SKM-1 (cell line): ENCODE data around the gene SYNE2.

ENCODE experiments used
- DNase-seq: peaks from one replicate; lab custom pipeline; 2025; ENCODE audit not compliant: unreplicated experiment; lab: John Stamatoyannopoulos, UW

SYNE2 gene

GRCh38 chr14:64212666-64213065 lies 359.9 kb downstream of the SYNE2 start:
- no peak for DNase-seq

GRCh38 chr14:64213086-64213485 lies 360.3 kb downstream of the SYNE2 start:
- no peak for DNase-seq

GRCh38 chr14:64213853-64214570 lies 361.2 kb downstream of the SYNE2 start:
- no peak for DNase-seq

- no peak for DNase-seq
These were observed 362.5 kb downstream of the SYNE2 start for GRCh38 chr14:64215274-64215673.

- DNase-seq: no peak
These were observed 363.2 kb downstream of the SYNE2 start for GRCh38 chr14:64215978-64216377.

GRCh38 chr14:64217308-64217707 lies 364.5 kb downstream of the SYNE2 start:
- no peak for DNase-seq

GRCh38 chr14:64217834-64218233 lies 365.0 kb downstream of the SYNE2 start:
- DNase-seq: no peak

GRCh38 chr14:64218344-64219240 lies 365.8 kb downstream of the SYNE2 start:
- DNase-seq: no peak

- no peak for DNase-seq
These were observed 367.3 kb downstream of the SYNE2 start for GRCh38 chr14:64220056-64220455.

GRCh38 chr14:64220466-64220865 lies 367.7 kb downstream of the SYNE2 start:
- no peak for DNase-seq

GRCh38 chr14:64221391-64222003 lies 368.7 kb downstream of the SYNE2 start:
- no peak for DNase-seq

GRCh38 chr14:64225151-64225757 lies 372.4 kb downstream of the SYNE2 start:
- DNase-seq: no peak

GRCh38 chr14:64227856-64228255 lies 375.1 kb downstream of the SYNE2 start:
- DNase-seq: no peak

GRCh38 chr14:64229489-64229888 lies 376.7 kb downstream of the SYNE2 start:
- DNase-seq: no peak

GRCh38 chr14:64232095-64232838 lies 379.5 kb downstream of the SYNE2 start:
- no peak for DNase-seq

GRCh38 chr14:64232944-64233343 lies 380.1 kb downstream of the SYNE2 start:
- DNase-seq: no peak

GRCh38 chr14:64233531-64234190 lies 380.9 kb downstream of the SYNE2 start:
- DNase-seq: no peak

GRCh38 chr14:64234877-64235651 lies 382.3 kb downstream of the SYNE2 start:
- DNase-seq: no peak
